Measurements from ENCODE around the gene TUFM. TPM values are rescaled to one million over a fixed set of nuclear protein-coding genes. Genes with fewer than 3 reads are reported as not detected.
A peak's percentile ranks its signal among the peaks of the same experiment; 100 is the strongest.

The TUFM gene
- total RNA-seq, 2 donors from 2014 or later, result 252 to 427 TPM

GRCh38 chr16:28880589-28880915 is 34.4 kb upstream of the TUFM start:
- no peak for TF ChIP-seq CTCF (IDR thresholded peaks at IDR 0.05)
- DNase-seq, result no peak
- intact Hi-C loops (cut with DNase I), result no loop called here
- H3K9ac ChIP-seq (ENCODE audit: low read depth in 2 of 2, low read length in 2 of 2), result no peak overlapping the region
- H3K4me1 ChIP-seq, result peaks cover 8% of the 10 kb centered on the region
- H3K27ac ChIP-seq, result no peak overlapping the region
- no peaks in the 10 kb centered on the region for H3K9me3 ChIP-seq
- H3K4me3 ChIP-seq, result no peak overlapping the region
- H3K36me3 ChIP-seq, result no peaks in the 10 kb centered on the region
- H3K27me3 ChIP-seq, result no peaks in the 10 kb centered on the region

GRCh38 chr16:28879841-28880588 is 33.9 kb upstream of the TUFM start:
- TF ChIP-seq CTCF (IDR thresholded peaks at IDR 0.05), result no peak
- no peak overlapping the region for H3K27ac ChIP-seq

GRCh38 chr16:28879261-28879840 is 33.2 kb upstream of the TUFM start:
- Histone ChIP-seq H3K4me1 (peaks cover 8% of the 10 kb centered on the region), H3K9ac (ENCODE audit: low read depth in 2 of 2, low read length in 2 of 2) (peak overlapping the region; percentile 60 to 71), H3K4me3 (peak overlapping the region; percentile 78), H3K27ac (no peak overlapping the region), H3K27me3 (no peaks in the 10 kb centered on the region), H3K36me3 (no peaks in the 10 kb centered on the region), H3K9me3 (no peaks in the 10 kb centered on the region)
- no peak for TF ChIP-seq CTCF (IDR thresholded peaks at IDR 0.05)
- intact Hi-C loops (cut with DNase I), result no loop called here
- DNase-seq, result peak; percentile 35

More at GRCh38 chr16:28879841-28880588, 33.9 kb upstream of the TUFM start:
- H3K36me3 ChIP-seq, result no peaks in the 10 kb centered on the region
- peak; percentile 91 for DNase-seq
- H3K4me3 ChIP-seq, result peak overlapping the region; percentile 78
- peak overlapping the region; percentile 60 to 71 for H3K9ac ChIP-seq (ENCODE audit: low read depth in 2 of 2, low read length in 2 of 2)
- peaks cover 8% of the 10 kb centered on the region for H3K4me1 ChIP-seq
- H3K27me3 ChIP-seq, result no peaks in the 10 kb centered on the region
- intact Hi-C loops (cut with DNase I), result no loop called here
- no peaks in the 10 kb centered on the region for H3K9me3 ChIP-seq

- no peaks in the 10 kb centered on the region for H3K27me3 ChIP-seq
- intact Hi-C loops (cut with DNase I), result no loop called here
- H3K4me3 ChIP-seq, result peak within 1 kb of the TSS; percentile 78
- H3K9me3 ChIP-seq, result no peaks in the 10 kb centered on the region
- H3K9ac ChIP-seq (ENCODE audit: low read depth in 2 of 2, low read length in 2 of 2), result peak within 1 kb of the TSS; percentile 60 to 71
- peaks cover 8% of the 10 kb centered on the region for H3K4me1 ChIP-seq
- TF ChIP-seq CTCF (IDR thresholded peaks at IDR 0.05), result no peak
- DNase-seq, result no peak
- H3K27ac ChIP-seq, result no peak within 1 kb of the TSS
- no peaks in the 10 kb centered on the region for H3K36me3 ChIP-seq
Measured at GRCh38 chr16:28878083-28878926, 32.2 kb upstream of the TUFM start, which contains the start of gene ATP2A1. ATP2A1 (plus strand) TSS chr16:28878488; CDS start chr16:28878672, 184 bp downstream.

- DNase-seq, result no peak
- Histone ChIP-seq H3K4me3 (no peak overlapping the region), H3K27me3 (no peaks in the 10 kb centered on the region), H3K4me1 (peaks cover 8% of the 10 kb centered on the region), H3K36me3 (no peaks in the 10 kb centered on the region), H3K9me3 (no peaks in the 10 kb centered on the region), H3K9ac (ENCODE audit: low read depth in 2 of 2, low read length in 2 of 2) (no peak overlapping the region), H3K27ac (no peak overlapping the region)
- intact Hi-C loops (cut with DNase I), result no loop called here
- no peak for TF ChIP-seq CTCF (IDR thresholded peaks at IDR 0.05)
Measured at GRCh38 chr16:28877655-28878000, 31.5 kb upstream of the TUFM start.
